GM19035 (cell line): ENCODE results near the gene HS6ST3.

Source experiments
- ATAC-seq: cut with Tn5 transposase; IDR thresholded peaks from one replicate; pipeline ENCODE4 v1.9.1; 2021; ENCODE audit not compliant: unreplicated experiment

Gene HS6ST3

GRCh38 chr13:96294930-96295881, 205.3 kb downstream of the HS6ST3 start:
- ATAC-seq, result no peak

GRCh38 chr13:96297360-96297759, 207.5 kb downstream of the HS6ST3 start:
- ATAC-seq, result no peak

GRCh38 chr13:96299235-96299634, 209.3 kb downstream of the HS6ST3 start:
- no peak for ATAC-seq

GRCh38 chr13:96308568-96308967, 218.7 kb downstream of the HS6ST3 start:
- ATAC-seq, result no peak

- ATAC-seq, result no peak
These were observed 225.1 kb downstream of the HS6ST3 start for GRCh38 chr13:96314974-96315373.

- peak; percentile 56 for ATAC-seq
These were observed 248.1 kb downstream of the HS6ST3 start for GRCh38 chr13:96338030-96338429.

GRCh38 chr13:96342286-96342685, 252.4 kb downstream of the HS6ST3 start:
- ATAC-seq, result no peak

- no peak for ATAC-seq
These were observed 253.1 kb downstream of the HS6ST3 start for GRCh38 chr13:96342852-96343465.

GRCh38 chr13:96346921-96347320, 257.0 kb downstream of the HS6ST3 start:
- no peak for ATAC-seq

- no peak for ATAC-seq
These were observed 283.7 kb downstream of the HS6ST3 start for GRCh38 chr13:96373597-96373996.

GRCh38 chr13:96377835-96378234, 287.9 kb downstream of the HS6ST3 start:
- ATAC-seq, result no peak

- no peak for ATAC-seq
These were observed 290.1 kb downstream of the HS6ST3 start for GRCh38 chr13:96379967-96380366.

- ATAC-seq, result no peak
These were observed 291.8 kb downstream of the HS6ST3 start for GRCh38 chr13:96381681-96382080.

GRCh38 chr13:96388598-96388997, 298.7 kb downstream of the HS6ST3 start:
- no peak for ATAC-seq

- ATAC-seq, result no peak
These were observed 301.7 kb downstream of the HS6ST3 start for GRCh38 chr13:96391606-96392005.

- ATAC-seq, result no peak
These were observed 307.9 kb downstream of the HS6ST3 start for GRCh38 chr13:96397807-96398206.

GRCh38 chr13:96398486-96398885, 308.6 kb downstream of the HS6ST3 start:
- ATAC-seq, result no peak

GRCh38 chr13:96403241-96403640, 313.3 kb downstream of the HS6ST3 start:
- no peak for ATAC-seq

GRCh38 chr13:96403651-96404050, 313.7 kb downstream of the HS6ST3 start:
- ATAC-seq, result no peak

- ATAC-seq, result no peak
These were observed 326.0 kb downstream of the HS6ST3 start for GRCh38 chr13:96415831-96416385.

GRCh38 chr13:96417939-96418685, 328.2 kb downstream of the HS6ST3 start:
- ATAC-seq, result no peak
